H9 (cell line): ENCODE measurements around the gene GRK1. TPM values are rescaled to one million over a fixed set of nuclear protein-coding genes. Genes with fewer than 3 reads are reported as not detected.

ENCODE experiments used
- DNase-seq: peaks from one replicate; pipeline ENCODE4 v3.0.0-alpha.2; 2017
- H2AFZ ChIP-seq: one replicate; pipeline ENCODE4 v1.6.1; 2013; ENCODE audit warnings: mild to moderate bottlenecking, low read length, control low read depth, moderate library complexity
- H2AK5ac ChIP-seq: 2 replicates; pipeline ENCODE4 v1.6.1; 2013; ENCODE audit warnings: low read length, control low read depth, mixed read lengths; ENCODE audit not compliant: insufficient read length
- H2BK120ac ChIP-seq: one replicate; pipeline ENCODE4 v1.6.1; 2013; ENCODE audit warnings: low read depth, mild to moderate bottlenecking, low read length, control low read depth, inconsistent platforms; ENCODE audit not compliant: poor library complexity, severe bottlenecking
- H2BK12ac ChIP-seq: 2 replicates; pipeline ENCODE4 v1.6.1; 2013; ENCODE audit warnings: low read length, control low read depth, mixed read lengths, low read depth; ENCODE audit not compliant: insufficient read length
- H2BK15ac ChIP-seq: 2 replicates; pipeline ENCODE4 v1.6.1; 2013; ENCODE audit warnings: low read depth, low read length, control low read depth
- H2BK20ac ChIP-seq: one replicate; pipeline ENCODE4 v1.6.1; 2013; ENCODE audit warnings: low read depth, mild to moderate bottlenecking, low read length, control low read depth, inconsistent platforms; ENCODE audit not compliant: poor library complexity, severe bottlenecking
- H2BK5ac ChIP-seq: 2 replicates; pipeline ENCODE4 v1.6.1; 2013; ENCODE audit warnings: low read length, control low read depth, mixed read lengths; ENCODE audit not compliant: insufficient read length
- H3K14ac ChIP-seq: 2 replicates; pipeline ENCODE4 v1.6.1; 2013; ENCODE audit warnings: low read length, control low read depth; ENCODE audit not compliant: insufficient read depth
- H3K18ac ChIP-seq: 2 replicates; pipeline ENCODE4 v1.6.1; 2013; ENCODE audit warnings: low read depth, mild to moderate bottlenecking, mixed read lengths, low read length, control low read depth; ENCODE audit not compliant: insufficient read length
- H3K23ac ChIP-seq: 2 replicates; pipeline ENCODE4 v1.6.1; 2013; ENCODE audit warnings: low read length, control low read depth, mixed read lengths, low read depth; ENCODE audit not compliant: insufficient read length
- H3K23me2 ChIP-seq: 2 replicates; pipeline ENCODE4 v1.6.1; 2013; ENCODE audit warnings: low read depth, mild to moderate bottlenecking, mixed read lengths, low read length, control low read depth; ENCODE audit not compliant: insufficient read length, poor library complexity, severe bottlenecking
- H3K27ac ChIP-seq: 2 replicates; pipeline ENCODE4 v1.5.1; 2013; ENCODE audit warnings: low read length, control low read depth, mixed read lengths, low read depth; ENCODE audit not compliant: insufficient read length
- H3K27me3 ChIP-seq: 2 replicates; pipeline ENCODE4 v1.6.1; 2013; ENCODE audit warnings: low read length, control low read depth, inconsistent platforms; ENCODE audit not compliant: insufficient read depth
- H3K4ac ChIP-seq: 2 replicates; pipeline ENCODE4 v1.6.1; 2013; ENCODE audit warnings: low read depth, mild to moderate bottlenecking, control low read depth, inconsistent platforms, low read length, moderate library complexity
- H3K4me1 ChIP-seq: 2 replicates; pipeline ENCODE4 v1.6.1; 2013; ENCODE audit warnings: low read length, control low read depth, inconsistent platforms; ENCODE audit not compliant: insufficient read depth
- H3K4me2 ChIP-seq: 2 replicates; pipeline ENCODE4 v1.6.1; 2013; ENCODE audit warnings: low read length, control low read depth, mixed read lengths; ENCODE audit not compliant: insufficient read length, insufficient read depth
- H3K56ac ChIP-seq: 2 replicates; pipeline ENCODE4 v1.6.1; 2013; ENCODE audit warnings: low read depth, mild to moderate bottlenecking, mixed read lengths, low read length, control low read depth; ENCODE audit not compliant: insufficient read length
- H3K79me1 ChIP-seq: 2 replicates; pipeline ENCODE4 v1.6.1; 2013; ENCODE audit warnings: low read depth, mild to moderate bottlenecking, moderate library complexity, low read length, control low read depth, inconsistent platforms; ENCODE audit not compliant: insufficient read depth, poor library complexity, severe bottlenecking
- H3K79me2 ChIP-seq: 2 replicates; pipeline ENCODE4 v1.6.1; 2013; ENCODE audit warnings: low read length, control low read depth, inconsistent platforms; ENCODE audit not compliant: insufficient read depth
- H3K9ac ChIP-seq: 2 replicates; pipeline ENCODE4 v1.6.1; 2013; ENCODE audit warnings: low read length, control low read depth, mixed read lengths; ENCODE audit not compliant: insufficient read length; ENCODE audit errors: extremely low read depth
- H3K9me3 ChIP-seq: one replicate; pipeline ENCODE4 v1.6.1; 2013; ENCODE audit warnings: low read depth, low read length, inconsistent platforms; ENCODE audit not compliant: control insufficient read depth
- H3T11ph ChIP-seq: one replicate; pipeline ENCODE4 v1.6.1; 2013; ENCODE audit warnings: mild to moderate bottlenecking, low read length, control low read depth, inconsistent platforms
- H4K20me1 ChIP-seq: one replicate; pipeline ENCODE4 v1.6.1; 2013; ENCODE audit not compliant: control insufficient read depth, insufficient read length, insufficient read depth
- H4K5ac ChIP-seq: 2 replicates; pipeline ENCODE4 v1.6.1; 2013; ENCODE audit warnings: low read depth, mild to moderate bottlenecking, mixed read lengths, low read length, control low read depth; ENCODE audit not compliant: insufficient read length
- H4K8ac ChIP-seq: replicated peaks from 2 replicates; pipeline ENCODE4 v1.6.1; 2013; ENCODE audit warnings: low read length, control low read depth, mixed read lengths, low read depth; ENCODE audit not compliant: insufficient read length
- H4K91ac ChIP-seq: 2 replicates; pipeline ENCODE4 v1.6.1; 2013; ENCODE audit warnings: low read depth, mild to moderate bottlenecking, moderate library complexity, mixed read lengths, low read length, control low read depth; ENCODE audit not compliant: insufficient read length
- H3K27ac Mint-ChIP-seq, 3 experiments: 2 replicates in 2 of 3; 3 replicates in 1 of 3; pipeline ENCODE4 v1.8.0; 2020 to 2021; ENCODE audit warnings: mixed read lengths in 3 of 3, mild to moderate bottlenecking in 1 of 3, moderate library complexity in 1 of 3
- H3K27me3 Mint-ChIP-seq: 2 replicates; pipeline ENCODE4 v1.8.0; 2021; ENCODE audit warnings: low read depth, mild to moderate bottlenecking, moderate library complexity, mixed read lengths
- H3K36me3 Mint-ChIP-seq, 3 experiments: 2 replicates in 2 of 3; 3 replicates in 1 of 3; pipeline ENCODE4 v1.8.0; 2020 to 2021; ENCODE audit warnings: low read depth in 3 of 3, mixed read lengths in 3 of 3; ENCODE audit not compliant: insufficient read depth in 1 of 3
- H3K4me1 Mint-ChIP-seq, 2 experiments: 2 replicates each; pipeline ENCODE4 v1.8.0; 2020; ENCODE audit warnings: mixed read lengths in 2 of 2
- H3K4me3 Mint-ChIP-seq, 2 experiments: 2 replicates in 1 of 2; 3 replicates in 1 of 2; pipeline ENCODE4 v1.8.0; 2020 to 2021; ENCODE audit warnings: mild to moderate bottlenecking in 2 of 2, mixed read lengths in 2 of 2, moderate library complexity in 1 of 2
- H3K9me3 Mint-ChIP-seq, 2 experiments: 2 replicates in 1 of 2; 3 replicates in 1 of 2; pipeline ENCODE4 v1.8.0; 2020; ENCODE audit warnings: mild to moderate bottlenecking in 2 of 2, mixed read lengths in 2 of 2, moderate library complexity in 1 of 2
- CTCF ChIP-seq: fragments of 200-600 bp; sonication (generic); conservative IDR thresholded peaks from 3 replicates; pipeline ENCODE4 v1.8.0; 2021; ENCODE audit warnings: antibody characterized with exemption, mild to moderate bottlenecking
- WGBS: extraction: QIAGEN DNeasy Blood & Tissue Kit; methylation state at CpG from one replicate; pipeline ENCODE4 v1.1.7; 2013; ENCODE audit warnings: missing lambda C conversion rate, low lambda C conversion rate, mixed read lengths; ENCODE audit not compliant: insufficient read length; ENCODE audit errors: extremely low coverage; 5-methylcytosine and 5-hydroxymethylcytosine counted together
- total RNA-seq: library from RNA; stranded (reverse); gene quantifications from 2 replicates; pipeline ENCODE4 v1.2.1, GENCODE V29; 2021

GRK1 gene
- total RNA-seq, 1 experiment from 2014 or later = 0.31 TPM

GRCh38 chr13:113728571-113729054 is 61.6 kb downstream of the GRK1 start:
- Histone ChIP-seq H3K79me2 (no peaks in the 10 kb centered on the region), H2BK5ac (no peak overlapping the region), H3K9me3 (no peaks in the 10 kb centered on the region), H4K5ac (no peak overlapping the region), H3K27me3 (no peaks in the 10 kb centered on the region), H4K20me1 (no peaks in the 10 kb centered on the region), H3T11ph (no peak overlapping the region), H3K23ac (no peak overlapping the region), H3K14ac (no peak overlapping the region), H2BK120ac (no peak overlapping the region), H3K56ac (no peak overlapping the region), H2BK15ac (no peak overlapping the region), H4K91ac (no peak overlapping the region), H3K4ac (no peak overlapping the region), H3K23me2 (peaks cover 5% of the 10 kb centered on the region), H3K4me2 (no peak overlapping the region), H2BK12ac (no peak overlapping the region), H2AFZ (no peak overlapping the region), H3K18ac (no peak overlapping the region), H2BK20ac (no peak overlapping the region), H3K9ac (no peak overlapping the region), H3K79me1 (no peaks in the 10 kb centered on the region), H2AK5ac (no peak overlapping the region), H3K4me1 (no peaks in the 10 kb centered on the region), H4K8ac (no peak overlapping the region), H3K27ac (no peak overlapping the region)
- WGBS = no CpG with 5 or more reads among the region's 16 CpGs
- no peak for TF ChIP-seq CTCF
- Mint-ChIP-seq H3K4me1 (peaks cover 10 to 11% of the 10 kb centered on the region in 2 experiments), H3K27ac (no peak overlapping the region; a peak in 1 of 7 replicates), H3K36me3 (peaks cover 0 to 3% (median 0%) of the 10 kb centered on the region in 3 experiments; a peak in 1 of 7 replicates), H3K27me3 (no peaks in the 10 kb centered on the region; the same call in 1 of the 2 replicates), H3K4me3 (no peak overlapping the region), H3K9me3 (peaks cover 5 to 9% of the 10 kb centered on the region in 2 experiments; a peak in 3 of 5 replicates)
- no peak for DNase-seq
